H9 (cell line): ENCODE data around the gene ITGB1BP1. TPM values are rescaled to one million over a fixed set of nuclear protein-coding genes. Genes with fewer than 3 reads are reported as not detected.

Experiments used
- DNase-seq: peaks from one replicate; pipeline ENCODE4 v3.0.0-alpha.2; 2017
- H2AFZ ChIP-seq: one replicate; pipeline ENCODE4 v1.6.1; 2013; ENCODE audit warnings: mild to moderate bottlenecking, low read length, control low read depth, moderate library complexity
- H2AK5ac ChIP-seq: 2 replicates; pipeline ENCODE4 v1.6.1; 2013; ENCODE audit warnings: low read length, control low read depth, mixed read lengths; ENCODE audit not compliant: insufficient read length
- H2BK120ac ChIP-seq: one replicate; pipeline ENCODE4 v1.6.1; 2013; ENCODE audit warnings: low read depth, mild to moderate bottlenecking, low read length, control low read depth, inconsistent platforms; ENCODE audit not compliant: poor library complexity, severe bottlenecking
- H2BK12ac ChIP-seq: 2 replicates; pipeline ENCODE4 v1.6.1; 2013; ENCODE audit warnings: low read length, control low read depth, mixed read lengths, low read depth; ENCODE audit not compliant: insufficient read length
- H2BK15ac ChIP-seq: 2 replicates; pipeline ENCODE4 v1.6.1; 2013; ENCODE audit warnings: low read depth, low read length, control low read depth
- H2BK20ac ChIP-seq: one replicate; pipeline ENCODE4 v1.6.1; 2013; ENCODE audit warnings: low read depth, mild to moderate bottlenecking, low read length, control low read depth, inconsistent platforms; ENCODE audit not compliant: poor library complexity, severe bottlenecking
- H2BK5ac ChIP-seq: 2 replicates; pipeline ENCODE4 v1.6.1; 2013; ENCODE audit warnings: low read length, control low read depth, mixed read lengths; ENCODE audit not compliant: insufficient read length
- H3K14ac ChIP-seq: 2 replicates; pipeline ENCODE4 v1.6.1; 2013; ENCODE audit warnings: low read length, control low read depth; ENCODE audit not compliant: insufficient read depth
- H3K18ac ChIP-seq: 2 replicates; pipeline ENCODE4 v1.6.1; 2013; ENCODE audit warnings: low read depth, mild to moderate bottlenecking, mixed read lengths, low read length, control low read depth; ENCODE audit not compliant: insufficient read length
- H3K23ac ChIP-seq: 2 replicates; pipeline ENCODE4 v1.6.1; 2013; ENCODE audit warnings: low read length, control low read depth, mixed read lengths, low read depth; ENCODE audit not compliant: insufficient read length
- H3K23me2 ChIP-seq: 2 replicates; pipeline ENCODE4 v1.6.1; 2013; ENCODE audit warnings: low read depth, mild to moderate bottlenecking, mixed read lengths, low read length, control low read depth; ENCODE audit not compliant: insufficient read length, poor library complexity, severe bottlenecking
- H3K27ac ChIP-seq: 2 replicates; pipeline ENCODE4 v1.5.1; 2013; ENCODE audit warnings: low read length, control low read depth, mixed read lengths, low read depth; ENCODE audit not compliant: insufficient read length
- H3K27me3 ChIP-seq: 2 replicates; pipeline ENCODE4 v1.6.1; 2013; ENCODE audit warnings: low read length, control low read depth, inconsistent platforms; ENCODE audit not compliant: insufficient read depth
- H3K4ac ChIP-seq: 2 replicates; pipeline ENCODE4 v1.6.1; 2013; ENCODE audit warnings: low read depth, mild to moderate bottlenecking, control low read depth, inconsistent platforms, low read length, moderate library complexity
- H3K4me1 ChIP-seq: 2 replicates; pipeline ENCODE4 v1.6.1; 2013; ENCODE audit warnings: low read length, control low read depth, inconsistent platforms; ENCODE audit not compliant: insufficient read depth
- H3K4me2 ChIP-seq: 2 replicates; pipeline ENCODE4 v1.6.1; 2013; ENCODE audit warnings: low read length, control low read depth, mixed read lengths; ENCODE audit not compliant: insufficient read length, insufficient read depth
- H3K56ac ChIP-seq: 2 replicates; pipeline ENCODE4 v1.6.1; 2013; ENCODE audit warnings: low read depth, mild to moderate bottlenecking, mixed read lengths, low read length, control low read depth; ENCODE audit not compliant: insufficient read length
- H3K79me1 ChIP-seq: 2 replicates; pipeline ENCODE4 v1.6.1; 2013; ENCODE audit warnings: low read depth, mild to moderate bottlenecking, moderate library complexity, low read length, control low read depth, inconsistent platforms; ENCODE audit not compliant: insufficient read depth, poor library complexity, severe bottlenecking
- H3K79me2 ChIP-seq: 2 replicates; pipeline ENCODE4 v1.6.1; 2013; ENCODE audit warnings: low read length, control low read depth, inconsistent platforms; ENCODE audit not compliant: insufficient read depth
- H3K9ac ChIP-seq: 2 replicates; pipeline ENCODE4 v1.6.1; 2013; ENCODE audit warnings: low read length, control low read depth, mixed read lengths; ENCODE audit not compliant: insufficient read length; ENCODE audit errors: extremely low read depth
- H3K9me3 ChIP-seq: one replicate; pipeline ENCODE4 v1.6.1; 2013; ENCODE audit warnings: low read depth, low read length, inconsistent platforms; ENCODE audit not compliant: control insufficient read depth
- H3T11ph ChIP-seq: one replicate; pipeline ENCODE4 v1.6.1; 2013; ENCODE audit warnings: mild to moderate bottlenecking, low read length, control low read depth, inconsistent platforms
- H4K20me1 ChIP-seq: one replicate; pipeline ENCODE4 v1.6.1; 2013; ENCODE audit not compliant: control insufficient read depth, insufficient read length, insufficient read depth
- H4K5ac ChIP-seq: 2 replicates; pipeline ENCODE4 v1.6.1; 2013; ENCODE audit warnings: low read depth, mild to moderate bottlenecking, mixed read lengths, low read length, control low read depth; ENCODE audit not compliant: insufficient read length
- H4K8ac ChIP-seq: replicated peaks from 2 replicates; pipeline ENCODE4 v1.6.1; 2013; ENCODE audit warnings: low read length, control low read depth, mixed read lengths, low read depth; ENCODE audit not compliant: insufficient read length
- H4K91ac ChIP-seq: 2 replicates; pipeline ENCODE4 v1.6.1; 2013; ENCODE audit warnings: low read depth, mild to moderate bottlenecking, moderate library complexity, mixed read lengths, low read length, control low read depth; ENCODE audit not compliant: insufficient read length
- H3K27ac Mint-ChIP-seq, 3 experiments: 2 replicates in 2 of 3; 3 replicates in 1 of 3; pipeline ENCODE4 v1.8.0; 2020 to 2021; ENCODE audit warnings: mixed read lengths in 3 of 3, mild to moderate bottlenecking in 1 of 3, moderate library complexity in 1 of 3
- H3K27me3 Mint-ChIP-seq: 2 replicates; pipeline ENCODE4 v1.8.0; 2021; ENCODE audit warnings: low read depth, mild to moderate bottlenecking, moderate library complexity, mixed read lengths
- H3K36me3 Mint-ChIP-seq, 3 experiments: 2 replicates in 2 of 3; 3 replicates in 1 of 3; pipeline ENCODE4 v1.8.0; 2020 to 2021; ENCODE audit warnings: low read depth in 3 of 3, mixed read lengths in 3 of 3; ENCODE audit not compliant: insufficient read depth in 1 of 3
- H3K4me1 Mint-ChIP-seq, 2 experiments: 2 replicates each; pipeline ENCODE4 v1.8.0; 2020; ENCODE audit warnings: mixed read lengths in 2 of 2
- H3K4me3 Mint-ChIP-seq, 2 experiments: 2 replicates in 1 of 2; 3 replicates in 1 of 2; pipeline ENCODE4 v1.8.0; 2020 to 2021; ENCODE audit warnings: mild to moderate bottlenecking in 2 of 2, mixed read lengths in 2 of 2, moderate library complexity in 1 of 2
- H3K9me3 Mint-ChIP-seq, 2 experiments: 2 replicates in 1 of 2; 3 replicates in 1 of 2; pipeline ENCODE4 v1.8.0; 2020; ENCODE audit warnings: mild to moderate bottlenecking in 2 of 2, mixed read lengths in 2 of 2, moderate library complexity in 1 of 2
- CTCF ChIP-seq: fragments of 200-600 bp; sonication (generic); conservative IDR thresholded peaks from 3 replicates; pipeline ENCODE4 v1.8.0; 2021; ENCODE audit warnings: antibody characterized with exemption, mild to moderate bottlenecking
- WGBS: extraction: QIAGEN DNeasy Blood & Tissue Kit; methylation state at CpG from one replicate; pipeline ENCODE4 v1.1.7; 2013; ENCODE audit warnings: missing lambda C conversion rate, low lambda C conversion rate, mixed read lengths; ENCODE audit not compliant: insufficient read length; ENCODE audit errors: extremely low coverage; 5-methylcytosine and 5-hydroxymethylcytosine counted together
- total RNA-seq: library from RNA; stranded (reverse); gene quantifications from 2 replicates; pipeline ENCODE4 v1.2.1, GENCODE V29; 2021

Gene ITGB1BP1
- total RNA-seq, 1 experiment from 2014 or later = 38.7 TPM

GRCh38 chr2:9388199-9388681 lies 35.1 kb downstream of the ITGB1BP1 start:
- Histone ChIP-seq H3K79me2 (no peaks in the 10 kb centered on the region), H2BK15ac (no peak overlapping the region), H3K23me2 (no peaks in the 10 kb centered on the region), H2BK20ac (no peak overlapping the region), H3K27ac (no peak overlapping the region), H3K4me2 (no peak overlapping the region), H3K18ac (no peak overlapping the region), H3K9ac (no peak overlapping the region), H3K79me1 (no peaks in the 10 kb centered on the region), H3K9me3 (no peaks in the 10 kb centered on the region), H3K4me1 (peaks cover 3% of the 10 kb centered on the region; the same call in 1 of the 2 replicates), H4K5ac (no peak overlapping the region), H2AK5ac (no peak overlapping the region), H3K27me3 (no peaks in the 10 kb centered on the region), H3T11ph (no peak overlapping the region), H3K4ac (no peak overlapping the region), H3K14ac (no peak overlapping the region), H2BK120ac (no peak overlapping the region), H3K56ac (no peak overlapping the region), H4K91ac (no peak overlapping the region), H2BK12ac (no peak overlapping the region), H4K20me1 (no peaks in the 10 kb centered on the region), H2BK5ac (no peak overlapping the region), H2AFZ (no peak overlapping the region), H4K8ac (no peak overlapping the region), H3K23ac (no peak overlapping the region)
- H3K4me1 Mint-ChIP-seq = peaks cover 10 to 17% of the 10 kb centered on the region in 2 experiments
- no peaks in the 10 kb centered on the region for H3K9me3 Mint-ChIP-seq
- no peak overlapping the region for H3K4me3 Mint-ChIP-seq
- no peak for DNase-seq
- no peak for TF ChIP-seq CTCF
- no CpG with 5 or more reads among the region's 11 CpGs for WGBS
- H3K27me3 Mint-ChIP-seq = no peaks in the 10 kb centered on the region
- peaks cover 2 to 32% (median 29%) of the 10 kb centered on the region in 3 experiments; a peak in 6 of 7 replicates for H3K36me3 Mint-ChIP-seq
- H3K27ac Mint-ChIP-seq = 0 out of 7 replicates have a peak overlapping the region, but pooled peaks of 1 of the 3 experiments have one; percentile 57
